ENCODE results near the gene CCNY.

The CCNY gene

GRCh38 chr10:35392482-35393228, 56.3 kb downstream of the CCNY start:
- no peak for TF ChIP-seq CTCF (IDR thresholded peaks at IDR 0.05; ENCODE audit: low read depth, low read length)

GRCh38 chr10:35394411-35394851, 58.1 kb downstream of the CCNY start:
- H3K4me3 ChIP-seq (replicated peaks in 1 of 2; ENCODE audit: low read depth in 2 of 2, low read length in 2 of 2) = no peak overlapping the region
- no peak for DNase-seq (ENCODE audit: low read depth in 2 of 2)
- TF ChIP-seq CTCF (IDR thresholded peaks at IDR 0.05; ENCODE audit: low read depth, low read length) = no peak

More at GRCh38 chr10:35392482-35393228, 56.3 kb downstream of the CCNY start:
- no peak for DNase-seq (ENCODE audit: low read depth in 2 of 2)
- no peak overlapping the region for H3K4me3 ChIP-seq (replicated peaks in 1 of 2; ENCODE audit: low read depth in 2 of 2, low read length in 2 of 2)

DNA sequence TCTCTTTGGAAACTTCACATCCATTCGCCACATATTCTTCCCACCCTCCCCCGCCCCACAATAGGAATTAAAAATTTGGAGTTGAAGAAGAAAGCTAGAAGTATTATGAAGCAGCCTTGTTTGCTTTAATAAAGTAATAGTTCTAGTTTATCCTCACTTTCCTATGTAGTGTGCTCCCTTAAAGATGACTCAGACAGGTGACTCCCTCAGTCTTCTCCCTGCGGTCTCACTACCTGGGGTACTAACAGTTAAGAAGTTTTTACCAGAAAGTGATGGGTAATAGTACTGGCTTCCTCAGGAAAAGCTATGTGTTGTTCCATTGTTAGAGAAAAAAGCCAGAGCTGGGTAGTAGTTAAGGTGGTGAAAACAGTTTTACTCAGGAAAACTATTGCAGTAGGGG, 58.6 kb downstream of the CCNY start:
- DNase-seq (ENCODE audit: low read depth in 2 of 2) = no peak
- H3K4me3 ChIP-seq (replicated peaks in 1 of 2; ENCODE audit: low read depth in 2 of 2, low read length in 2 of 2) = no peak overlapping the region
- TF ChIP-seq CTCF (IDR thresholded peaks at IDR 0.05; ENCODE audit: low read depth, low read length) = no peak

DNA sequence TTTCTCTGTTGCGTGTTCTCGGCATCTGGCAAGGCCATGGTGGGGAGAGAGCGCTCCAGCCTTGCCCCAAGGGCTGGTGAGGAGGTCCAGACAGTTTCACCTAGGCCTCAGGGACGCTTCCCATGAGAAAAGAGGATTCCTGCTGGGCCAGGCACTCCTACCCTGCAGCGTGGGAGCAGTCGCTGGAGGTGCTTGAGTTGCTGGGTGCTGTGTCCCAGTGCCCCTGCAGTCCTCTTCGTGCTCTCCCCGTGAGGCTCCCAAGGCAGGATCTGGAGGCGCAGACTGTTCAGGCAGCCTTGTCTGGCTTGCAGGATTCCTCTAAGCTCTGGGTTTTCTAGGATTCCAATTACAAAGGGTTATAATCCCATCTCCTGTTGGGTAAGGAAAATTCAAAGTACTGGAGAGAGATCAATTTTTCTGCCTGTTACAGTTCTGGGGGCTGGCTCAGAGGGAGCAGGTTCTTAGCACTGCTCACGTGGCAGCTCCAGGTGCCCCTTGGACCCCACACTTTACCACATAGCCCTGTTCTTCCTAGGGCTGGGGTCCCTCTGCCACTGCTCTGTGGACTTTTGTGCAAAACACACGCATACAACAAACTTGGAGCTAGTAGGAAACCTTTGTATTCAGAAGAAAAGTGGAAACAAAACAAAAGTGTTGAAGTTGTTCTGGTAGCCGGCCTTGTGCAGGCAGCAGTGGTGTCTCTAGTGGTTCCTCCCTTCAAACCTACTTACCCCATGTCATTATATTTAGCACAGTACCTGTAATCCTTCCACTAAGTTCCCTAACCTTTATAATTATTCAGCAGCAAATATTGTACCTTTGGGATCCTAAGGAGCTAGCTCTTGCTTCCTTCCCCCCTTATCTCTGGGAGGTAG, 60.5 kb downstream of the CCNY start:
- TF ChIP-seq CTCF (IDR thresholded peaks at IDR 0.05; ENCODE audit: low read depth, low read length) = no peak
- no peak for DNase-seq (ENCODE audit: low read depth in 2 of 2)

DNA sequence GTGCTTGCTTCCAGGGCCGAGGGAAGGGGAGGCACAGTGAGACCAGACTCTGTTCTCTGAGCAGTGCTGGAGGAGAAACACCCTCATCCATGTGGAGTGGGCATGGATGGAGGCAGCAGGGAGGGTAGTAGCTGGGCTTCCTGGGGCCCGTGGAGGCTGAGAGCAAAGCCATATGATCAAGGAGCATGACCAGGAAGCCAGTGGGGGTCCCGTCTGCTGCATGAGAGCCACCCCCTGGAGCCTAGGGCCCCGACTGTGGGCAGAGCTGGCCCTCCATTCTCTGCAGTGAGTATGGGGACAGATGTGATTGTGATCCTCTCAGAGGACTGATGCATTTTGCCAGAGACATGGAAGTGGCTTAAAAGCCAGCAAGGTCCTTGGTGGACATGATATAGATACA, 61.6 kb downstream of the CCNY start:
- no peak for DNase-seq (ENCODE audit: low read depth in 2 of 2)
- H3K4me3 ChIP-seq (replicated peaks in 1 of 2; ENCODE audit: low read depth in 2 of 2, low read length in 2 of 2) = no peak overlapping the region
- no peak for TF ChIP-seq CTCF (IDR thresholded peaks at IDR 0.05; ENCODE audit: low read depth, low read length)

More for the DNA sequence above, 60.5 kb downstream of the CCNY start:
- H3K4me3 ChIP-seq (replicated peaks in 1 of 2; ENCODE audit: low read depth in 2 of 2, low read length in 2 of 2) = no peak overlapping the region

DNA sequence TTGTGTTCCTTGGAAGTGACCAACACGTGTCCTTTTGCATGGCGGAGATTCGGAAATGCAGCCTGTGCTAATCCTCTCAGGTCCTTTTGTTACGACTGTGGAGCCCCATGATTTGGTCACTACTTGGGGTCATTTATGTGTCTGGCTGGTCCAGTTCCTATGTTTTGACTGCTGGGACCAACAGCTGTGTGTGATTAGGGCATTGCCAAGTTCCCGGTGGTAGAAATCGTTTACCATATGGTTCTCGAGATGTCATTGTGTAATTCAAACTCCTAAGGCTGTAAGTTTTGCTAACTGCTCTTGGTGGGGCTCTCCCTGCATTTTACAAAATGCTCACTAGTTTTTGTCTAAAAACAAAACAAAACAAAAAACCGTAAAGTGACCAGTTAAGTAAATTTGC, 62.0 kb downstream of the CCNY start:
- no peak for TF ChIP-seq CTCF (IDR thresholded peaks at IDR 0.05; ENCODE audit: low read depth, low read length)
- no peak overlapping the region for H3K4me3 ChIP-seq (replicated peaks in 1 of 2; ENCODE audit: low read depth in 2 of 2, low read length in 2 of 2)
- peak in 1 of 2 donors; percentile 55 for DNase-seq (ENCODE audit: low read depth in 2 of 2)
